ENCODE results near the gene GPC6.

Gene GPC6

GRCh38 chr13:93325303-93326233 lies 99.0 kb downstream of the GPC6 start:
- DNase-seq = no peak

- no peak for DNase-seq
These were observed 99.7 kb downstream of the GPC6 start for GRCh38 chr13:93326234-93326811.

GRCh38 chr13:93328943-93329342 lies 102.3 kb downstream of the GPC6 start:
- no peak for DNase-seq

GRCh38 chr13:93336728-93337127 lies 110.1 kb downstream of the GPC6 start:
- DNase-seq = no peak

GRCh38 chr13:93338030-93338429 lies 111.4 kb downstream of the GPC6 start:
- DNase-seq = no peak

- DNase-seq = no peak
These were observed 112.3 kb downstream of the GPC6 start for GRCh38 chr13:93338906-93339305.

GRCh38 chr13:93339550-93339949 lies 112.9 kb downstream of the GPC6 start:
- no peak for DNase-seq

- no peak for DNase-seq
These were observed 114.9 kb downstream of the GPC6 start for GRCh38 chr13:93341517-93341916.

GRCh38 chr13:93343097-93343496 lies 116.5 kb downstream of the GPC6 start:
- DNase-seq = no peak

- no peak for DNase-seq
These were observed 117.6 kb downstream of the GPC6 start for GRCh38 chr13:93344048-93344705.

GRCh38 chr13:93345024-93345423 lies 118.4 kb downstream of the GPC6 start:
- DNase-seq = no peak

GRCh38 chr13:93345770-93346169 lies 119.2 kb downstream of the GPC6 start:
- no peak for DNase-seq

GRCh38 chr13:93352616-93353015 lies 126.0 kb downstream of the GPC6 start:
- no peak for DNase-seq

GRCh38 chr13:93355094-93355493 lies 128.5 kb downstream of the GPC6 start:
- DNase-seq = no peak

- no peak for DNase-seq
These were observed 129.9 kb downstream of the GPC6 start for GRCh38 chr13:93356469-93356868.

- no peak for DNase-seq
These were observed 133.4 kb downstream of the GPC6 start for GRCh38 chr13:93360021-93360420.

- DNase-seq = no peak
These were observed 135.1 kb downstream of the GPC6 start for GRCh38 chr13:93361703-93362102.

GRCh38 chr13:93364166-93364565 lies 137.6 kb downstream of the GPC6 start:
- no peak for DNase-seq

- DNase-seq = no peak
These were observed 141.7 kb downstream of the GPC6 start for GRCh38 chr13:93368296-93368695.

GRCh38 chr13:93368718-93369117 lies 142.1 kb downstream of the GPC6 start:
- no peak for DNase-seq

GRCh38 chr13:93372856-93373255 lies 146.2 kb downstream of the GPC6 start:
- no peak for DNase-seq

GRCh38 chr13:93375491-93375890 lies 148.9 kb downstream of the GPC6 start:
- no peak for DNase-seq

- no peak for DNase-seq
These were observed 150.6 kb downstream of the GPC6 start for GRCh38 chr13:93377196-93377595.

GRCh38 chr13:93378184-93378583 lies 151.6 kb downstream of the GPC6 start:
- no peak for DNase-seq

Measured in CD4-positive, alpha-beta T cell treated with Interferon gamma for 1 hour (primary cell).